ENCODE measurements around the gene PKP1. TPM values are rescaled to one million over a fixed set of nuclear protein-coding genes. Genes with fewer than 3 reads are reported as not detected.

Gene PKP1
- total and polyA plus RNA-seq, 8 donors: 0.17 to 2.8 (median 0.20) TPM

GRCh38 chr1:201350361-201350725, 67.0 kb downstream of the PKP1 start:
- DNase-seq (no peak), ATAC-seq (no peak)
- H3K27ac ChIP-seq: no peak overlapping the region
- H3K27me3 ChIP-seq: peaks cover 0 to 12% of the 10 kb centered on the region in 2 donors
- H3K4me1 ChIP-seq: no peaks in the 10 kb centered on the region
- H3K9me3 ChIP-seq: no peaks in the 10 kb centered on the region
- TF ChIP-seq CTCF (IDR thresholded peaks at IDR 0.05): no peak
- intact Hi-C loops (cut with DNase I): loop anchor here in 1 of 2 donors (10.0 kb wide), 1 partner anchor 96 kb away; no protein-coding TSS in a partner anchor
- no peak overlapping the region for H3K4me3 ChIP-seq
- no peaks in the 10 kb centered on the region for H3K36me3 ChIP-seq

GRCh38 chr1:201350884-201351283, 67.6 kb downstream of the PKP1 start:
- Histone ChIP-seq H3K4me1 (no peaks in the 10 kb centered on the region), H3K27me3 (peaks cover 0 to 12% of the 10 kb centered on the region in 2 donors), H3K36me3 (no peaks in the 10 kb centered on the region), H3K9me3 (no peaks in the 10 kb centered on the region), H3K27ac (no peak overlapping the region), H3K4me3 (no peak overlapping the region)
- ATAC-seq (no peak), DNase-seq (no peak)
- intact Hi-C loops (cut with DNase I): loop anchor here in 1 of 2 donors (10.0 kb wide), 1 partner anchor 96 kb away; no protein-coding TSS in a partner anchor
- no peak for TF ChIP-seq CTCF (IDR thresholded peaks at IDR 0.05)

GRCh38 chr1:201351617-201352016, 68.3 kb downstream of the PKP1 start:
- no peak for ATAC-seq
- no peak for TF ChIP-seq CTCF (IDR thresholded peaks at IDR 0.05)

GRCh38 chr1:201353186-201353940, 70.1 kb downstream of the PKP1 start:
- no peak for TF ChIP-seq CTCF (IDR thresholded peaks at IDR 0.05)
- Histone ChIP-seq H3K27ac (no peak overlapping the region), H3K36me3 (no peaks in the 10 kb centered on the region), H3K4me1 (no peaks in the 10 kb centered on the region), H3K4me3 (no peak overlapping the region), H3K9me3 (no peaks in the 10 kb centered on the region), H3K27me3 (peaks cover 0 to 1% of the 10 kb centered on the region in 2 donors)
- intact Hi-C loops (cut with DNase I): loop anchor here in 1 of 2 donors (10.0 kb wide), 1 partner anchor 99 kb away; no protein-coding TSS in a partner anchor
- ATAC-seq: peak; percentile 23
- no peak for DNase-seq

More at GRCh38 chr1:201351617-201352016, 68.3 kb downstream of the PKP1 start:
- no peaks in the 10 kb centered on the region for H3K36me3 ChIP-seq
- H3K27ac ChIP-seq: no peak overlapping the region
- no peak for DNase-seq
- H3K27me3 ChIP-seq: peaks cover 0 to 12% of the 10 kb centered on the region in 2 donors
- no peak overlapping the region for H3K4me3 ChIP-seq
- no peaks in the 10 kb centered on the region for H3K4me1 ChIP-seq
- no peaks in the 10 kb centered on the region for H3K9me3 ChIP-seq
- intact Hi-C loops (cut with DNase I): loop anchor here in 1 of 2 donors (10.0 kb wide), 1 partner anchor 97 kb away; no protein-coding TSS in a partner anchor

GRCh38 chr1:201354151-201354900, 71.0 kb downstream of the PKP1 start:
- H3K4me3 ChIP-seq: no peak overlapping the region
- no peak for ATAC-seq
- no peaks in the 10 kb centered on the region for H3K36me3 ChIP-seq
- H3K9me3 ChIP-seq: no peaks in the 10 kb centered on the region
- no peak overlapping the region for H3K27ac ChIP-seq
- intact Hi-C loops (cut with DNase I): loop anchor here in 1 of 2 donors (10.0 kb wide), 1 partner anchor 100 kb away; no protein-coding TSS in a partner anchor
- DNase-seq: no peak
- no peaks in the 10 kb centered on the region for H3K4me1 ChIP-seq
- no peak for TF ChIP-seq CTCF (IDR thresholded peaks at IDR 0.05)
- H3K27me3 ChIP-seq: no peaks in the 10 kb centered on the region

All from left lung (tissue), 10 donors.